Left ventricle myocardium superior (tissue), 1 donor: Measurements from ENCODE around the gene WNT4. TPM values are rescaled to one million over a fixed set of nuclear protein-coding genes. Genes with fewer than 3 reads are reported as not detected.
A peak's percentile ranks its signal among the peaks of the same experiment; 100 is the strongest.
"Not testable (repeated sequence)": the region's sequence is repeated elsewhere in the genome, so short reads cannot be mapped to it uniquely, and the experiment has no call there.

Experiments
- ATAC-seq: fragments of 200-7000 bp; cut with Tn5 transposase; one replicate; pipeline ENCODE4 v1.9.1; 2020; ENCODE audit warnings: mild to moderate bottlenecking, moderate library complexity
- DNase-seq: peaks from one replicate; pipeline ENCODE4 v3.0.0-alpha.2; 2020
- intact Hi-C: fragments of 100-400 bp; cut with micrococcal nuclease; formaldehyde crosslinking; loops from one replicate; pipeline ENCODE4 v1.11.0; 2022
- total RNA-seq: library from RNA; stranded (reverse); fragmentation: NEBNext Ultra II Directional; extraction: Animal tissue kit (Norgen Biotek cat#: 25700); gene quantifications from one replicate; pipeline ENCODE4 v1.2.1, GENCODE V29; 2021
- donor health status: DM: no; HTN: yes; CAD: no; lungs with severe emphysema.

Gene WNT4
- total RNA-seq, 1 donor from 2014 or later: 0.05 TPM

- not testable (repeated sequence) for DNase-seq, ATAC-seq
Observed at GRCh38 chr1:22092026-22092768, 50.7 kb downstream of the WNT4 start.

GRCh38 chr1:22090867-22091266 lies 52.0 kb downstream of the WNT4 start:
- DNase-seq (no peak), ATAC-seq (peak; percentile 12)
- intact Hi-C loops: no loop called here

More at GRCh38 chr1:22092026-22092768, 50.7 kb downstream of the WNT4 start:
- intact Hi-C loops: not testable (repeated sequence)

GRCh38 chr1:22089787-22090186 lies 53.1 kb downstream of the WNT4 start:
- intact Hi-C loops: no loop called here
- ATAC-seq: peak; percentile 40
- DNase-seq: no peak

GRCh38 chr1:22089134-22089571 lies 53.7 kb downstream of the WNT4 start:
- intact Hi-C loops: no loop called here
- peak; percentile 19 for ATAC-seq
- DNase-seq: no peak

- intact Hi-C loops: no loop called here
- no peak for DNase-seq
- no peak for ATAC-seq
Observed at GRCh38 chr1:22088331-22088730, 54.6 kb downstream of the WNT4 start.

- ATAC-seq (no peak), DNase-seq (no peak)
- intact Hi-C loops: no loop called here
Observed at GRCh38 chr1:22080191-22080590, 62.7 kb downstream of the WNT4 start.

- DNase-seq (no peak), ATAC-seq (no peak)
- intact Hi-C loops: no loop called here
Observed at GRCh38 chr1:22078133-22078532, 64.8 kb downstream of the WNT4 start.

- intact Hi-C loops: no loop called here
- ATAC-seq (peak; percentile 41), DNase-seq (no peak)
Observed at GRCh38 chr1:22077728-22078127, 65.2 kb downstream of the WNT4 start.

GRCh38 chr1:22076346-22076745 lies 66.6 kb downstream of the WNT4 start:
- intact Hi-C loops: no loop called here
- DNase-seq (no peak), ATAC-seq (no peak)

- DNase-seq (no peak), ATAC-seq (peak; percentile 21)
- intact Hi-C loops: no loop called here
Observed at GRCh38 chr1:22075718-22076117, 67.2 kb downstream of the WNT4 start.

- ATAC-seq (no peak), DNase-seq (no peak)
- intact Hi-C loops: no loop called here
Observed at GRCh38 chr1:22074803-22075202, 68.1 kb downstream of the WNT4 start.

GRCh38 chr1:22071511-22071910 lies 71.4 kb downstream of the WNT4 start:
- no peak for DNase-seq
- intact Hi-C loops: no loop called here
- ATAC-seq: no peak

Other genes with a start within 250 kb of the WNT4 start
- 269 TPM for gene HSPG2, start 205.8 kb downstream of the WNT4 start, total RNA-seq
- not detected for gene CELA3B, start 166.1 kb downstream of the WNT4 start, total RNA-seq
- gene CELA3A, start 141.4 kb downstream of the WNT4 start, total RNA-seq: not detected
- 130 TPM for gene CDC42, start 90.4 kb downstream of the WNT4 start, total RNA-seq